GM18907 (cell line): ENCODE data around the gene POLR1E.

Source experiments
- ATAC-seq: cut with Tn5 transposase; IDR thresholded peaks from one replicate; pipeline ENCODE4 v1.9.1; 2021; ENCODE audit warnings: mild to moderate bottlenecking, moderate library complexity; ENCODE audit not compliant: unreplicated experiment

Gene POLR1E

GRCh38 chr9:37485389-37486255, at the start of gene POLR1E:
POLR1E (plus strand) TSS chr9:37485948; CDS start chr9:37486048, 100 bp downstream.
- ATAC-seq: peak; percentile 97

GRCh38 chr9:37436540-37436939, 49.2 kb upstream of the POLR1E start:
- ATAC-seq: no peak

- no peak for ATAC-seq
Measured at GRCh38 chr9:37437010-37437409, 48.7 kb upstream of the POLR1E start.

GRCh38 chr9:37437621-37438020, 48.1 kb upstream of the POLR1E start:
- ATAC-seq: no peak

GRCh38 chr9:37438359-37438758, 47.4 kb upstream of the POLR1E start:
- ATAC-seq: no peak

- no peak for ATAC-seq
Measured at GRCh38 chr9:37441776-37442370, 43.9 kb upstream of the POLR1E start.

- no peak for ATAC-seq
Measured at GRCh38 chr9:37442556-37442955, 43.2 kb upstream of the POLR1E start.

GRCh38 chr9:37443566-37443965, 42.2 kb upstream of the POLR1E start:
- ATAC-seq: no peak

- no peak for ATAC-seq
Measured at GRCh38 chr9:37444890-37445289, 40.9 kb upstream of the POLR1E start.

GRCh38 chr9:37445832-37446231, 39.9 kb upstream of the POLR1E start:
- ATAC-seq: no peak

GRCh38 chr9:37446401-37446800, 39.3 kb upstream of the POLR1E start:
- ATAC-seq: no peak

- ATAC-seq: no peak
Measured at GRCh38 chr9:37447111-37447510, 38.6 kb upstream of the POLR1E start.

GRCh38 chr9:37449862-37450632, 35.7 kb upstream of the POLR1E start:
- ATAC-seq: no peak

- ATAC-seq: no peak
Measured at GRCh38 chr9:37451628-37452027, 34.1 kb upstream of the POLR1E start.

- no peak for ATAC-seq
Measured at GRCh38 chr9:37452611-37453010, 33.1 kb upstream of the POLR1E start.

- no peak for ATAC-seq
Measured at GRCh38 chr9:37453827-37454226, 31.9 kb upstream of the POLR1E start.

GRCh38 chr9:37454238-37454637, 31.5 kb upstream of the POLR1E start:
- ATAC-seq: no peak

GRCh38 chr9:37455884-37456647, 29.7 kb upstream of the POLR1E start:
- no peak for ATAC-seq

GRCh38 chr9:37456817-37457216, 28.9 kb upstream of the POLR1E start:
- no peak for ATAC-seq

GRCh38 chr9:37464006-37464405, 21.7 kb upstream of the POLR1E start:
- no peak for ATAC-seq
